Prostate gland (tissue), 2 donors: ENCODE results near the gene TBC1D14.

ENCODE experiments used
- CTCF ChIP-seq, 4 experiments: fragments of 200-600 bp in 2 of 4; fragments of 450-650 bp in 2 of 4; sonication (generic) in 2 of 4; IDR thresholded peaks; 1 replicate in 3 of 4; 2 replicates in 1 of 4; pipeline ENCODE4 v1.5.1; 2016 to 2019; ENCODE audit warnings: antibody characterized with exemption in 4 of 4, mild to moderate bottlenecking in 2 of 4, moderate library complexity in 2 of 4
- POLR2A ChIP-seq: fragments of 450-650 bp; IDR thresholded peaks from one replicate; pipeline ENCODE4 v1.6.1; 2016; ENCODE audit warnings: antibody characterized with exemption, mild to moderate bottlenecking
- POLR2AphosphoS5 ChIP-seq: sonication (generic); formaldehyde crosslinking; IDR thresholded peaks from one replicate; pipeline ENCODE4 v1.6.1; 2017; ENCODE audit warnings: antibody characterized with exemption

- no peak for TF ChIP-seq POLR2A
- TF ChIP-seq POLR2AphosphoS5: no peak
- TF ChIP-seq CTCF (IDR thresholded peaks at IDR 0.05): no peak
These were observed 149.2 kb downstream of the TBC1D14 start for GRCh38 chr4:7058792-7059191.
